Stimulated activated effector memory CD8-positive, alpha-beta T cell treated with anti-CD3 and anti-CD28 coated beads, Interleukin-12 subunit alpha, Interleukin-12 subunit beta, amount 100 ng/mL, for 72 hours (primary cell): ENCODE measurements around the gene CLP1.
"Not testable (repeated sequence)": the region's sequence is repeated elsewhere in the genome, so short reads cannot be mapped to it uniquely, and the experiment has no call there.

Experiments
- ATAC-seq: fragments of 150-1000 bp; cut with Tn5 transposase; 2 replicates; pipeline ENCODE4 v1.10.0; 2021
- DNase-seq, 2 donors: peaks; one replicate each; pipeline ENCODE4 v3.0.0; 2021 to 2022; ENCODE audit warnings: low spot score in 2 of 2
- H3K27ac Mint-ChIP-seq: one replicate; pipeline ENCODE4 v1.8.0; 2022; ENCODE audit warnings: mild to moderate bottlenecking, mixed read lengths
- H3K36me3 Mint-ChIP-seq: one replicate; pipeline ENCODE4 v1.8.0; 2022; ENCODE audit warnings: mild to moderate bottlenecking, mixed read lengths
- H3K4me1 Mint-ChIP-seq: one replicate; pipeline ENCODE4 v1.8.0; 2022; ENCODE audit warnings: mixed read lengths
- H3K4me3 Mint-ChIP-seq: one replicate; pipeline ENCODE4 v1.8.0; 2022; ENCODE audit warnings: mild to moderate bottlenecking, mixed read lengths
- H3K9me3 Mint-ChIP-seq: one replicate; pipeline ENCODE4 v1.8.0; 2022; ENCODE audit warnings: mixed read lengths

The CLP1 gene

GRCh38 chr11:57647960-57648800 is 9.4 kb upstream of the CLP1 start:
- ATAC-seq = no peak
- no peak for DNase-seq
- no peaks in the 10 kb centered on the region for H3K36me3 Mint-ChIP-seq
- peaks cover 46% of the 10 kb centered on the region for H3K4me1 Mint-ChIP-seq
- H3K4me3 Mint-ChIP-seq = peak overlapping the region; percentile 76
- peak overlapping the region; percentile 50 for H3K27ac Mint-ChIP-seq
- no peaks in the 10 kb centered on the region for H3K9me3 Mint-ChIP-seq

- Mint-ChIP-seq H3K9me3 (no peaks in the 10 kb centered on the region), H3K4me3 (peak overlapping the region; percentile 76), H3K36me3 (no peaks in the 10 kb centered on the region), H3K27ac (peak overlapping the region; percentile 50), H3K4me1 (peaks cover 46% of the 10 kb centered on the region)
- no peak for DNase-seq
- peak; percentile 22 for ATAC-seq
Observed at GRCh38 chr11:57648801-57649735, 8.5 kb upstream of the CLP1 start.

DNA sequence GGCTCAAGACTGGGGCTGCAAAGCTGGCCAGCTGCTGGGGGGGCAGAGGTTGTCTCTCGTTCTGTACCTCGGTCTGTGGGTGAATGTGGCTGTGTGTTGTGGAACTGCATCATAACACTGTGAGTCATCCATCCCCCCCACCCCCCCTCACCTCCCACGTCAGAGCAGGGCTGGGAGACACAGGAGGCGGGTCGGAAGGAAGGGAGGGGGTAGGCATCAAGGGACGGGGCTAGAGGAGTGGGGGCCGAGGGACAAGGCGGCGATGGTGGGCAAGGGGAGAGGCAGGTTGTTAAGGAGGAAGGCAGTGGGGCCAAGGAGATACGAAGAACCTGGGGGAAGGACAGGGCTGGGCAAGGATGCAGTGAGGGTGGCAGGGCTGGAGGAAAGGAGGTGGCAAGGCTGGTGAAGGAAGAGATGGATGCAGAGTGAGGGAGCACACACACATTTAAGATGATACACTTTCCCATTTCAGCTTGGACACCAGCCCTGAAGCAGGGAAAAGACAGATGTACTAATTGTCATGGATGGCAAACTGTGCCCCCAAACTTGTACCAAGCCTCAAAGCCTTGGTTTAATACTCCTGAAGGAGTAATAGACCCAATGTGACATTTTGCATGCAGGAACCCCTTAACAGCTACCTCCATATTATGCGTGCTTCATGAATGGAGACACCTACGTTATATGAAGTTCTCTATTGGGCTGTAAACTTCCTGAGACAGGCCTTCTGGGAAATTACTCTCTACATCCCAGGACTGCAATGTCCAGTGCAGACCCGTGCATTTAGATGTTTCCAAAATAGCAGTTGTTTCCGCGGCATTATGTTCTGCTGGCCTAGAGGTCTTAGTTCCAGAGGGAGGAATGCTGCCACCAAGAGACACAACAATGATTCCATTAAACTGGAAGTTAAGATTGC is 7.5 kb upstream of the CLP1 start, which contains the start of gene YPEL4:
Gene YPEL4, minus strand, starts transcription at position 87 of the 913 bp plus-strand sequence. CDS start 2,805 bp downstream, outside the sequence.
- ATAC-seq = peak; percentile 88
- peak in 1 of 2 donors; percentile 71 for DNase-seq
- peak within 1 kb of the TSS; percentile 50 for H3K27ac Mint-ChIP-seq
- H3K9me3 Mint-ChIP-seq = no peaks in the 10 kb centered on the region
- H3K4me3 Mint-ChIP-seq = peak within 1 kb of the TSS; percentile 76
- H3K4me1 Mint-ChIP-seq = peaks cover 46% of the 10 kb centered on the region
- H3K36me3 Mint-ChIP-seq = no peaks in the 10 kb centered on the region

- H3K4me1 Mint-ChIP-seq = peaks cover 46% of the 10 kb centered on the region
- no peaks in the 10 kb centered on the region for H3K9me3 Mint-ChIP-seq
- H3K36me3 Mint-ChIP-seq = no peaks in the 10 kb centered on the region
- DNase-seq (no peak), ATAC-seq (no peak)
- H3K27ac Mint-ChIP-seq = no peak overlapping the region
- H3K4me3 Mint-ChIP-seq = no peak overlapping the region
Observed at GRCh38 chr11:57650739-57651090, 6.8 kb upstream of the CLP1 start.

- Mint-ChIP-seq H3K4me1 (peaks cover 41% of the 10 kb centered on the region), H3K27ac (no peak overlapping the region), H3K9me3 (no peaks in the 10 kb centered on the region), H3K36me3 (no peaks in the 10 kb centered on the region), H3K4me3 (no peak overlapping the region)
- DNase-seq (no peak), ATAC-seq (no peak)
Observed at GRCh38 chr11:57651408-57651807, 6.2 kb upstream of the CLP1 start.

GRCh38 chr11:57652230-57652629 is 5.3 kb upstream of the CLP1 start:
- not testable (repeated sequence) for H3K36me3 Mint-ChIP-seq, ATAC-seq, H3K9me3 Mint-ChIP-seq, DNase-seq, H3K27ac Mint-ChIP-seq
- Mint-ChIP-seq H3K4me3 (peak overlapping the region; percentile 30), H3K4me1 (peaks cover 40% of the 10 kb centered on the region)

- Mint-ChIP-seq H3K4me1 (peaks cover 43% of the 10 kb centered on the region), H3K36me3 (peaks cover 6% of the 10 kb centered on the region), H3K4me3 (peak overlapping the region; percentile 30), H3K27ac (no peak overlapping the region), H3K9me3 (no peaks in the 10 kb centered on the region)
- DNase-seq = no peak
- no peak for ATAC-seq
Observed at GRCh38 chr11:57652662-57653061, 4.9 kb upstream of the CLP1 start.

DNA sequence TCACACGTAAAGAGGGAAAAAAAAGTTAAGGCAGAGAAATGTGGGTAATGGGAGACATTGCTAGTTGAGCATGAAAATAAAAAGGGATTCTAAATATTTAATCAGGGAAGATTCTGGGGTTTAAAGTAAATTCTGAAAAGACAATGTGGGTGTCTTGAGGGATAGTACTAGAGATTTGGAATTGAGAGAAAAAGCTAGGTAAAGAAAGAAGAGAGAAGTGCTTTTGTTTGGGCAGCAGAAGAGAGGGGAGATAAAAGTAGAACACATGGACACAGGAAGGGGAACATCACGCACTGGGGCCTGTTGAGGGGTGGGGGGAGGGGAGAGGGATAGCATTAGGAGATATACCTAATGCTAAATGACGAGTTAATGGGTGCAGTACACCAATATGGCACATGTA is 4.4 kb upstream of the CLP1 start:
- ATAC-seq = no peak
- peaks cover 43% of the 10 kb centered on the region for H3K4me1 Mint-ChIP-seq
- DNase-seq = no peak
- H3K36me3 Mint-ChIP-seq = peaks cover 11% of the 10 kb centered on the region
- no peak overlapping the region for H3K27ac Mint-ChIP-seq
- no peaks in the 10 kb centered on the region for H3K9me3 Mint-ChIP-seq
- H3K4me3 Mint-ChIP-seq = no peak overlapping the region

- DNase-seq (no peak), ATAC-seq (no peak)
- Mint-ChIP-seq H3K36me3 (peaks cover 45% of the 10 kb centered on the region), H3K9me3 (no peaks in the 10 kb centered on the region), H3K27ac (peak overlapping the region; percentile 96), H3K4me3 (peak overlapping the region; percentile 98), H3K4me1 (peaks cover 19% of the 10 kb centered on the region)
Observed at GRCh38 chr11:57656885-57657193, 723 bp upstream of the CLP1 start.

DNA sequence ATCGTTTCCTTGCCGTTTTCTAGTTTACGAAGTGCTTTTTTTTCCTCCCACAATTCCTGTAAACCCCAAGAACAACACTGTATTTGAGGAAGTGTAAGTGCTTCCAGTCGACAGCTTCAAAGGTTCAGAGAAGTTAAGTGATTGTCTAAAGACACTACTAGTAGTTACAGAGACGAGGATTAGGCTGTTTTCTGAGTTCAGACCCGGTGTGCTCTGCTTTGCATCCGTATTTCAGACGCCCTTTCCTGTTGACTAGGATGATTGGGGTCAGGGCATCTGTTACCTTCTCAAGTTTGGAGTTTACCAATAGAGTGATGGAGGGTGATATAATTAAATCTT is 430 bp downstream of the CLP1 start:
- DNase-seq (no peak), ATAC-seq (no peak)
- Mint-ChIP-seq H3K4me3 (peak overlapping the region; percentile 98), H3K36me3 (peaks cover 56% of the 10 kb centered on the region), H3K27ac (peak overlapping the region; percentile 96), H3K4me1 (peaks cover 19% of the 10 kb centered on the region), H3K9me3 (no peaks in the 10 kb centered on the region)

DNA sequence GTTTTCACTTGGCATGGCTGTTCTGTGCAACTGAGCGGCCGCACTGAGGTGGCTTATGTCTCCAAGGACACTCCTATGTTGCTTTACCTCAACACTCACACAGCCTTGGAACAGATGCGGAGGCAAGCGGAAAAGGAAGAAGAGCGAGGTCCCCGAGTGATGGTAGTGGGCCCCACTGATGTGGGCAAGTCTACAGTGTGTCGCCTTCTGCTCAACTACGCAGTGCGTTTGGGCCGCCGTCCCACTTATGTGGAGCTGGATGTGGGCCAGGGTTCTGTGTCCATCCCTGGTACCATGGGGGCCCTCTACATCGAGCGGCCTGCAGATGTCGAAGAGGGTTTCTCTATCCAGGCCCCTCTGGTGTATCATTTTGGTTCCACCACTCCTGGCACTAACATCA is 2.1 kb downstream of the CLP1 start:
- no peak for DNase-seq
- H3K4me3 Mint-ChIP-seq = no peak overlapping the region
- no peak for ATAC-seq
- H3K27ac Mint-ChIP-seq = no peak overlapping the region
- peaks cover 56% of the 10 kb centered on the region for H3K36me3 Mint-ChIP-seq
- no peaks in the 10 kb centered on the region for H3K9me3 Mint-ChIP-seq
- peaks cover 19% of the 10 kb centered on the region for H3K4me1 Mint-ChIP-seq

GRCh38 chr11:57662893-57663292 is 5.3 kb downstream of the CLP1 start:
- no peak for ATAC-seq
- DNase-seq = no peak
- H3K27ac Mint-ChIP-seq = no peak overlapping the region
- H3K4me3 Mint-ChIP-seq = no peak overlapping the region
- H3K4me1 Mint-ChIP-seq = peaks cover 16% of the 10 kb centered on the region
- no peaks in the 10 kb centered on the region for H3K9me3 Mint-ChIP-seq
- H3K36me3 Mint-ChIP-seq = peaks cover 62% of the 10 kb centered on the region

DNA sequence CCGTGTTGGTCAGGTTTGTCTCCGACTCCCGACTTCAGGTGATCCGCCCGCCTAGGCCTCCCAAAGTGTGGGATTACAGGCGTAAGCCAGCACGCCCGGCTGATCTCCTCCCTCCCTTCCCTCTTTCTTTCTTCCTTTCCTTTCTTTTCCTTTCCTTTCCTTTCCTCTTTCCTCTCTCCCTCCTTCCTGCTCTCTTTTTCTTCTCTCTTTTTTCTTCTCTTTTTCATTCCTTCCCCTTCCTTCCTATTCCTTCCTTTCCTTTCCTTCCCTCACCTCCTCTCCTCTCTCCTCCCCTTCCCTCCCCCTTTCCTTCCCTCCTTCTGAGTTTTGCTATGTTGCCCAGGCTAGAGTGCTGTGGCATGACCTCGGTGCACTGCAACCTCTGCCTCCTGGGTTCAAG is 6.4 kb downstream of the CLP1 start:
- H3K4me1 Mint-ChIP-seq = peaks cover 10% of the 10 kb centered on the region

GRCh38 chr11:57667117-57667735 is 9.7 kb downstream of the CLP1 start:
- peak overlapping the region; percentile 99 for H3K27ac Mint-ChIP-seq
- H3K4me1 Mint-ChIP-seq = peaks cover 29% of the 10 kb centered on the region
- H3K9me3 Mint-ChIP-seq = no peaks in the 10 kb centered on the region
- DNase-seq (peak; percentile 76 to 93), ATAC-seq (peak; percentile 81)
- H3K36me3 Mint-ChIP-seq = peaks cover 52% of the 10 kb centered on the region
- H3K4me3 Mint-ChIP-seq = peak overlapping the region; percentile 94

More for the DNA sequence above, 6.4 kb downstream of the CLP1 start:
- no peak for ATAC-seq
- H3K9me3 Mint-ChIP-seq = no peaks in the 10 kb centered on the region
- no peak overlapping the region for H3K4me3 Mint-ChIP-seq
- peaks cover 66% of the 10 kb centered on the region for H3K36me3 Mint-ChIP-seq
- H3K27ac Mint-ChIP-seq = no peak overlapping the region
- no peak for DNase-seq
